ENCODE measurements around the gene MSMO1. TPM values are rescaled to one million over a fixed set of nuclear protein-coding genes. Genes with fewer than 3 reads are reported as not detected.

MSMO1 gene
- total RNA-seq, 1 experiment from 2014 or later, result 80.4 TPM

- H3K4me3 Mint-ChIP-seq (ENCODE audit: unreplicated experiment), result no peak overlapping the region
- H3K36me3 Mint-ChIP-seq (ENCODE audit: insufficient read depth, unreplicated experiment), result peaks cover 28% of the 10 kb centered on the region
- TF ChIP-seq CTCF (IDR thresholded peaks at IDR 0.05; ENCODE audit: unreplicated experiment), result no peak
- intact Hi-C loops (cut with micrococcal nuclease), result loop anchor here (1.0 to 2.0 kb wide), 2 partner anchors 38 to 158 kb away; partner anchors contain the start of gene MSMO1
- peak overlapping the region; percentile 6 for H3K27ac Mint-ChIP-seq (ENCODE audit: low read depth, unreplicated experiment)
- peaks cover 5% of the 10 kb centered on the region for H3K9me3 Mint-ChIP-seq (ENCODE audit: unreplicated experiment)
- DNase-seq (ENCODE audit: unreplicated experiment), result peak; percentile 69
- BruUV-seq (replicated peaks), result no TSS peak
- ChIA-PET POLR2A (interaction anchor here (0.6 to 3.0 kb wide), 14 partner anchors 10 to 158 kb away, joined by 3 to 9 read pairs (median 3); partner anchors contain the start of gene MSMO1), CTCF (interaction anchor here (0.5 to 2.1 kb wide), 9 partner anchors 21 to 227 kb away, joined by 3 to 13 read pairs (median 3); no protein-coding TSS in a partner anchor)
- peaks cover 20% of the 10 kb centered on the region for H3K4me1 Mint-ChIP-seq (ENCODE audit: insufficient read depth, unreplicated experiment)
- no peaks in the 10 kb centered on the region for H3K27me3 Mint-ChIP-seq (ENCODE audit: insufficient read depth, unreplicated experiment)
Measured at GRCh38 chr4:165288639-165289422, 38.6 kb upstream of the MSMO1 start.

GRCh38 chr4:165289423-165289785 is 38.1 kb upstream of the MSMO1 start:
- BruUV-seq (replicated peaks), result no TSS peak
- TF ChIP-seq CTCF (IDR thresholded peaks at IDR 0.05; ENCODE audit: unreplicated experiment), result no peak
- ChIA-PET CTCF (interaction anchor here (0.5 to 2.1 kb wide), 9 partner anchors 21 to 175 kb away, joined by 3 to 13 read pairs (median 3); no protein-coding TSS in a partner anchor), POLR2A (interaction anchor here (0.7 to 3.0 kb wide), 11 partner anchors 10 to 87 kb away, joined by 3 to 9 read pairs (median 4); partner anchors contain the start of gene MSMO1)
- Mint-ChIP-seq H3K27ac (ENCODE audit: low read depth, unreplicated experiment) (no peak overlapping the region), H3K27me3 (ENCODE audit: insufficient read depth, unreplicated experiment) (no peaks in the 10 kb centered on the region), H3K36me3 (ENCODE audit: insufficient read depth, unreplicated experiment) (peaks cover 23% of the 10 kb centered on the region), H3K9me3 (ENCODE audit: unreplicated experiment) (peaks cover 2% of the 10 kb centered on the region), H3K4me1 (ENCODE audit: insufficient read depth, unreplicated experiment) (peaks cover 24% of the 10 kb centered on the region), H3K4me3 (ENCODE audit: unreplicated experiment) (no peak overlapping the region)
- no peak for DNase-seq (ENCODE audit: unreplicated experiment)
- intact Hi-C loops (cut with micrococcal nuclease), result loop anchor here (2.0 kb wide), 1 partner anchor 37 kb away; the partner anchor contains the start of gene MSMO1

GRCh38 chr4:165293061-165293460 is 34.4 kb upstream of the MSMO1 start:
- Mint-ChIP-seq H3K4me1 (ENCODE audit: insufficient read depth, unreplicated experiment) (peaks cover 21% of the 10 kb centered on the region), H3K9me3 (ENCODE audit: unreplicated experiment) (no peaks in the 10 kb centered on the region), H3K27ac (ENCODE audit: low read depth, unreplicated experiment) (no peak overlapping the region), H3K4me3 (ENCODE audit: unreplicated experiment) (no peak overlapping the region), H3K36me3 (ENCODE audit: insufficient read depth, unreplicated experiment) (peaks cover 28% of the 10 kb centered on the region), H3K27me3 (ENCODE audit: insufficient read depth, unreplicated experiment) (no peaks in the 10 kb centered on the region)
- ChIA-PET POLR2A (interaction anchor here (1.0 to 1.5 kb wide), 2 partner anchors 9 to 66 kb away, joined by 3 read pairs; no protein-coding TSS in a partner anchor), CTCF (interaction anchor here (1.3 kb wide), 1 partner anchor 162 kb away, joined by 7 read pairs; no protein-coding TSS in a partner anchor)
- no TSS peak for BruUV-seq (replicated peaks)
- TF ChIP-seq CTCF (IDR thresholded peaks at IDR 0.05; ENCODE audit: unreplicated experiment), result no peak
- DNase-seq (ENCODE audit: unreplicated experiment), result no peak
- intact Hi-C loops (cut with micrococcal nuclease), result no loop called here

- Mint-ChIP-seq H3K36me3 (ENCODE audit: insufficient read depth, unreplicated experiment) (peaks cover 30% of the 10 kb centered on the region), H3K4me1 (ENCODE audit: insufficient read depth, unreplicated experiment) (peaks cover 13% of the 10 kb centered on the region), H3K9me3 (ENCODE audit: unreplicated experiment) (no peaks in the 10 kb centered on the region), H3K27me3 (ENCODE audit: insufficient read depth, unreplicated experiment) (no peaks in the 10 kb centered on the region), H3K27ac (ENCODE audit: low read depth, unreplicated experiment) (no peak overlapping the region), H3K4me3 (ENCODE audit: unreplicated experiment) (no peak overlapping the region)
- no peak for DNase-seq (ENCODE audit: unreplicated experiment)
- BruUV-seq (replicated peaks), result no TSS peak
- ChIA-PET POLR2A (interaction anchor here (0.9 to 1.5 kb wide), 3 partner anchors 8 to 85 kb away, joined by 3 read pairs; no protein-coding TSS in a partner anchor), CTCF (interaction anchor here (0.6 to 1.1 kb wide), 3 partner anchors 30 to 777 kb away, joined by 3 to 6 read pairs (median 4); no protein-coding TSS in a partner anchor)
- TF ChIP-seq CTCF (IDR thresholded peaks at IDR 0.05; ENCODE audit: unreplicated experiment), result no peak
- intact Hi-C loops (cut with micrococcal nuclease), result no loop called here
Measured at GRCh38 chr4:165293927-165294649, 33.4 kb upstream of the MSMO1 start.

All from MCF 10A (cell line).